ENCODE results near the gene PIGL. TPM values are rescaled to one million over a fixed set of nuclear protein-coding genes. Genes with fewer than 3 reads are reported as not detected.
A peak's percentile ranks its signal among the peaks of the same experiment; 100 is the strongest.
"Not testable (repeated sequence)": the region's sequence is repeated elsewhere in the genome, so short reads cannot be mapped to it uniquely, and the experiment has no call there.

The PIGL gene
- total RNA-seq, 2 donors from 2014 or later = 52.1 to 124 TPM

- peak overlapping the region; percentile 97 to 99 for H3K27ac ChIP-seq
- no peak overlapping the region for H3K4me3 ChIP-seq
- H3K4me1 ChIP-seq (ENCODE audit: control insufficient read depth in 1 of 2, low read depth in 2 of 2) = peaks cover 31 to 56% of the 10 kb centered on the region in 2 donors
- no peak for ATAC-seq (ENCODE audit: insufficient number of reproducible peaks, low FRiP score, low read depth)
- DNase-seq (ENCODE audit: low spot score) = no peak
- H3K9me3 ChIP-seq = no peaks in the 10 kb centered on the region
- H3K36me3 ChIP-seq = no peaks in the 10 kb centered on the region
- no peak for TF ChIP-seq CTCF (IDR thresholded peaks at IDR 0.05)
- no peaks in the 10 kb centered on the region for H3K27me3 ChIP-seq (replicated peaks; ENCODE audit: insufficient read depth)
These were observed 72.0 kb downstream of the PIGL start for GRCh38 chr17:16288860-16289571.

GRCh38 chr17:16293931-16294330 lies 76.9 kb downstream of the PIGL start:
- Histone ChIP-seq H3K9me3 (no peaks in the 10 kb centered on the region), H3K36me3 (no peaks in the 10 kb centered on the region), H3K4me3 (no peak overlapping the region), H3K4me1 (ENCODE audit: control insufficient read depth in 1 of 2, low read depth in 2 of 2) (peaks cover 0 to 8% of the 10 kb centered on the region in 2 donors), H3K27ac (no peak overlapping the region), H3K27me3 (replicated peaks; ENCODE audit: insufficient read depth) (no peaks in the 10 kb centered on the region)
- DNase-seq (ENCODE audit: low spot score) = no peak
- no peak for TF ChIP-seq CTCF (IDR thresholded peaks at IDR 0.05)
- ATAC-seq (ENCODE audit: insufficient number of reproducible peaks, low FRiP score, low read depth) = no peak

GRCh38 chr17:16294560-16294959 lies 77.5 kb downstream of the PIGL start:
- no peaks in the 10 kb centered on the region for H3K9me3 ChIP-seq
- no peak overlapping the region for H3K4me3 ChIP-seq
- H3K27ac ChIP-seq = no peak overlapping the region
- DNase-seq (ENCODE audit: low spot score) (no peak), ATAC-seq (ENCODE audit: insufficient number of reproducible peaks, low FRiP score, low read depth) (no peak)
- peaks cover 0 to 2% of the 10 kb centered on the region in 2 donors for H3K4me1 ChIP-seq (ENCODE audit: control insufficient read depth in 1 of 2, low read depth in 2 of 2)
- TF ChIP-seq CTCF (IDR thresholded peaks at IDR 0.05) = no peak
- no peaks in the 10 kb centered on the region for H3K36me3 ChIP-seq
- H3K27me3 ChIP-seq (replicated peaks; ENCODE audit: insufficient read depth) = no peaks in the 10 kb centered on the region

GRCh38 chr17:16296072-16296471 lies 79.1 kb downstream of the PIGL start:
- not testable (repeated sequence) for H3K9me3 ChIP-seq; H3K36me3 ChIP-seq; DNase-seq (ENCODE audit: low spot score); H3K27ac ChIP-seq; H3K27me3 ChIP-seq (replicated peaks; ENCODE audit: insufficient read depth); H3K4me1 ChIP-seq (ENCODE audit: control insufficient read depth in 1 of 2, low read depth in 2 of 2); ATAC-seq (ENCODE audit: insufficient number of reproducible peaks, low FRiP score, low read depth); H3K4me3 ChIP-seq

- Histone ChIP-seq H3K36me3 (no peaks in the 10 kb centered on the region), H3K4me1 (ENCODE audit: control insufficient read depth in 1 of 2, low read depth in 2 of 2) (no peaks in the 10 kb centered on the region), H3K9me3 (no peaks in the 10 kb centered on the region), H3K27me3 (replicated peaks; ENCODE audit: insufficient read depth) (no peaks in the 10 kb centered on the region), H3K27ac (no peak overlapping the region), H3K4me3 (no peak overlapping the region)
- no peak for ATAC-seq (ENCODE audit: insufficient number of reproducible peaks, low FRiP score, low read depth)
- TF ChIP-seq CTCF (IDR thresholded peaks at IDR 0.05) = no peak
- no peak for DNase-seq (ENCODE audit: low spot score)
These were observed 80.5 kb downstream of the PIGL start for GRCh38 chr17:16297367-16298139.

All from thoracic aorta (tissue), 2 donors.